Activated CD8-positive, alpha-beta memory T cell treated with anti-CD3 and anti-CD28 coated beads, Interleukin-2, amount 50 U/mL, for 1 hour (primary cell): ENCODE data around the gene SEPTIN2.
A peak's percentile ranks its signal among the peaks of the same experiment; 100 is the strongest.
"Not testable (repeated sequence)": the region's sequence is repeated elsewhere in the genome, so short reads cannot be mapped to it uniquely, and the experiment has no call there.

Source experiments
- DNase-seq: peaks from one replicate; pipeline ENCODE4 v3.0.0-alpha.2; 2020; ENCODE audit errors: extremely low read depth

SEPTIN2 gene

DNA sequence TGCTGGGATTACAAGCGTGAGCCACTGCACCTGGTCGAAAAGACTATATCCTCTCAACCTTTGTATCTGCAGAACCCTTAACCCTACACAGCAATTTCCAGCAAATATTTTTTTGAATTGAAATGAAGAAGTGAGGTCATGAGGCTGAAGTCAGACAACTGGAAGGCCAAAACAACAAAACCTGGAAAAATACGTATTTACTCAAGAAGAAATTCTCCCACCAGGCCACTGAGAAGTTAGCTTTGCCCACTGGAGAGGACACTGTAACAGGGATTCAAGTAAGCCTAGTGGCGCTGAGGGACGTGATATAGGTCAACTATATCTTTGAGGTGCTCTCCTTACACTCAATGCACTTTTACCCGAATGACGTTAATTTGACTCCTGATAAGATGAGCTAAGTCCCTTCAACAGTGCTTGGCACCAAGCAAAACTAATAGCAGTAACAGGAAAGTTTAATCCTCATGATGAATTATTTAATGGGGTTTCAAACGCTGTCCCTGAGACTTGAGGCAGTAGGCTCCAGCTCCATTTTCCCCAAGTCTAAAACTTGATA, 2.1 kb upstream of the SEPTIN2 start:
- DNase-seq: no peak

DNA sequence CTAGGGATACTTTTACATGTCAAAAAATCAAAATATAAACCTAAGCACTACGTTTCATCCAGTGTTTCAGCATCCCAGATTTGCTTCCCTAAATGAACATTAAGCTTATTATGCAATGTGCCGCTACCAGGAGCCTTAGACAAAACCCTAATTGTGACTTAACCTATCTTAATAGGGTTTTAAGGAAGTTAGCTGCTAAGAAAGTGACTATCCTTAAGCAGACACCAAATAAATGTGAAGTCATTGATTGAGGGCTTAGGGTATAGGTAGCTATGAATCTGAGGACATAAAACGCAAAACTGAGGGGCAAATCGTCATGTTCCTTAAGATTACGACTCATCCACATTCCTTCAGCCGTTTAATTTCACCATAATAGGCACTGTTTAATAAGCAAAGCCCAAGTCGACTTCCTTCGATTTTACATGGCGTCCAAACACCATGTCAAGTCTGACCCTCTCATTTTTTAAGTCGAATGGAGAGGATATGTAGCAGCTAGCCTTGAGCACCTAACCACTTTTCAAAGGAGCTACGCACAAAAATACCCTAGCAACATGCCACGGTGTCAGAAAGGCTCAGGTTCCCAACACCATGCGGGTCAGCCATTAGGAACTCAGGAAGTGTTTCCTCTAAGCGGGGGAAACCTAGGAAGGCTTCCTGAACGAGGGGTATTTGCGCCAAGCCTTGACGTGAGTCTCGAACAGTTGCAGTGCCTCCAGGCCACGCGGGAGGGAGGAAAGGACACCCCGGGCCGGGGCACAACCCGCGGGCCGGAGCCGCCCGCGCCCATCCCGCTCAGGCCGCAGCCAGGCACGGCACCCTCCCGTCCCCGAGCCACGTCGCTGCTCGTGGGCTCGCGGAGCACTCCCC, 1.3 kb upstream of the SEPTIN2 start:
- DNase-seq: no peak

DNA sequence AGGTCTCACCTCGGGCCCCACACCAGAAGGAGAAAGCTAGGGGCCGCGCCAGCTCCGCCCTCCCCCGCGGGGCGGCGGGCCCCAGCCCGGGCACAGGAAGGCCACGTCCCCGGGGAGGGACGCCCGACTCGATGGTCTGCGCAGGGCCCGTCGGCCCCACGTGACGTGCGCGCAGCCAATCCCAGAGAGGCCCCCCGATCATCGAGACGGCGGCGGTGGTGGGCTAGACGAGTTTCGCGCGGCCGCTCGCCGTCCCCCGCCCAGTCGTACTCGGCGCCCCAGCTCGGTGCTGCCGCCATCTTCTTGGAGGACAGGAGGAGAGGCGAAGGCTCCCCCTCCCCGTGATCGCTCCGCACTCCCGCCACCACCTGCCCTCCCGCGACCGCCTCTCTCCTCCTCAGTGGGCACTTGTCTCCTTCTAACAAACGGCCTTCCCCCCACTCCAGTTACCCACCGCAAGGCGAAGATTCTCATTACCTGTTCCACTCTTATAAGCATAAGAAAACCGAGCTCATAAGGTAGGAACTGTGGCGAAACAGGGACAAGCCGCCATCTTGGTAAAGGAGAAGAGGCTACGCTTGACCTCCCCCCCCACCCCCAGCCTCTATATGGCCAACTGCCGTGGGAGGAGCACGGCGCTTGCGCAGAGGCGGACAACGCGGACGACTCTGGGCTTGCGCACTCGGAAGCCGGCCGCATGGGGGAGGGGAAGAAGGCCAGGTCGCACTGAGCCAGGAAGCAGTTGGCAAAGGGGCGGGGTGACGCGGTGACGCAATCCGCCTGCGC, 439 bp upstream of the SEPTIN2 start, which contains the start of gene HDLBP:
HDLBP (minus strand) TSS at position 580 of the 786 bp plus-strand sequence. CDS start 48,803 bp downstream, outside the sequence.
- DNase-seq: peak; percentile 100

DNA sequence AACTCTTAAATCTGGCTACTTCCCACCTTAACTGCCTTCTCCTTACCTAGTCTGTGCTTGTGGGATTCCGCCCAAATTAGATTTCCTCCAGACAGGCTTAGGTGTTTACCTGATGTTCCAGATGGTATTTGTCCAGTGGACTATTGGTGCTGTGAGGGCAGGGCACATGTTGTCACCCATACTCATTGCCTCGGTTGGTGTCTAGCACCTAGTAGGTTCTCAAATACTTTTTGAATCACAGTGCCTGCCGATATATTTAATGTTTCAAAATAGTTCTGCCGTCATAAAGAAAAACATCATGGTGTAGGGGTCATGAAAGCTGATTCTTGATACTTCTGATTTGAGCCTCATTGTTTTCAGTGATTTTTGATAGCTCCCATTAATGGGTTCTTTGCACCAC, 1.1 kb downstream of the SEPTIN2 start:
- no peak for DNase-seq

DNA sequence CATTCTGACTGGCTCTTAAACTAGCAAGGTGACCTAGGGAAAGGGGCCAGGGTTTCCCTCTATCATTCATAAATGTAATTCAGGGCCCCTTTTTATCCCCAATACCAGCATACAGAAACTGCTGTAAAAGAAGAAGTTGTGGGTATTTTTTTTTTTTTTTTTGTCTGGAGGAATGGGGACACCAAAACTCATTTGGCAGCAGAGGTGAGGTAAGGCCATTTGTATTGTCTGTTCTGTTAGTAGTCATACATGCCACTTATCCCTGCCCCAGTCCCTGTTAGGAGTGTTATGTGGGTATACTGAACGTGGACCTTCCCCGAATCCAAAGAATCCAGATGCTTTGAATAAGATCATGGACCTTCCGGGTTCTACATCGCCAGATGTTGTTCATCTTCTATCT, 1.7 kb downstream of the SEPTIN2 start:
- no peak for DNase-seq

DNA sequence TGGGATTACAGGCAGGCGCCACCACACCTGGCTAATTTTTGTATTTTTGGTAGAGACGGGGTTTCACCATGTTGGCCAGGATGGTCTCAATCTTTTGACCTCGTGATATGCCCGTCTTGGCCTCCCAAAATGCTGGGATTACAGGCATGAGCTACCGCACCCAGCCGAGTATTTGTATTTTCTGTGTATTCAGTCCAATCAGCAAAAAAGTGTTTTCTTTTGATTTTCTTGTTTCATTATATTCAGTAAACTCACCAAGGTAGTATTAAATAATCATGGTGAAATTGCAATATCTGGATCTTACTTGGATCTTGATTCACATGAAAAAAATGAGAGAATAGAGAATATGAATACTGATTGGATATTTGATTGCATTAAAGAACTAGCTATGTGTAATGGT, 3.1 kb downstream of the SEPTIN2 start:
- DNase-seq: not testable (repeated sequence)

DNA sequence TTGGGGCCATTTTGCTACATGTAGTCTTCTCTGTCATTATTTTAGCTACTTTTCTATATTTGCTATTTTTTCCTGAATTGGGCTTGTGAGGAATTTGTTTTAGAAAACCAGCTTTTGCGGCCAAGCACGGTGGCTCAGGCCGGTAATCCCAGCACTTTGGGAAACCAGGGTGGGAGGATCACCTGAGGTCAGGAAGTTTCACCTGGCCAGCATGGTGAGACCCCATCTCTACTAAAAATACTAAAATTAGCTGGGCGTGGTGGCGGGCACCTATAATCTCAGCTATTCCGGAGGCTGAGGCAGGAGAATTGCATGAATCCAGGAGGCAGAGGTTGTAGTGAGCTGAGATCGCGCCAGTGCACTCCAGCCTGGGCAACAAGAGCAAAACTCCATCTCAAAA, 4.7 kb downstream of the SEPTIN2 start:
- DNase-seq: no peak

DNA sequence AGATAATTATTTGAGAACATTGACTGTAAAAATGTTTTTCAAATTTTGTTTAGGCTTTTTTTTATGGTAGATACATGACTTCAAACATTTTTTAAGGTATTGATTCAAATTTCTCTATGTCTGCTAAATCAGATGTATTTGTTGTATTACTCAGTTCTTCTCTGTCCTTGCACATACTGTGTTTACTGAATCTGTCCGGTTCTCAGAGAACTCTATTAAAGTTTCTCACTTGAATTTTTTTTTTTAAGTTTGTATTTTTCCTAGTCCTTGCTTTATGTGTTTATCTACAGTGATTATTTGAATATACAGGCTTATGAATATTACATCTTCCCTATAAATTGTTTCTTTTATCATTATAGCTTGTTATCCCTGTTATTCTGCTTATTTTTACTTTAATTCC, 5.3 kb downstream of the SEPTIN2 start:
- no peak for DNase-seq

DNA sequence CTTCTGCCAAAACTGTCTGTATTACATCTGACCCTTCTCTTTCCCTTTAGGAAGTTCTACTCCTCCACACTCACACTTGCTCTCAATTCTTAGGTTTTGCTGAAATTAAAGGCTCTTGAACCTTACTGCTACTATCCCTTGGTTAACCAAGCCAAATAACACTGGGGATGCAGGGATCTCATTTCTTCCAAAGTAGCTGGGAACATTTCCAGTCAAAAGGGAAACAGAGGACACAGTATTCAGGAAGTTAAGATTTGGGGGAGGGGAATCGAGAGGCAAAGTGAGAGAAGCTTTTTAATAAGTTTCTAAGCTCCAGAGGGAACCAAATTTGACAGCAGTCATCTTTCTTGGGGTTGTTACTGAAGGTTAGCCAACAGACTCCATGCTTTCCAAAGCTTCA, 6.2 kb downstream of the SEPTIN2 start:
- no peak for DNase-seq

DNA sequence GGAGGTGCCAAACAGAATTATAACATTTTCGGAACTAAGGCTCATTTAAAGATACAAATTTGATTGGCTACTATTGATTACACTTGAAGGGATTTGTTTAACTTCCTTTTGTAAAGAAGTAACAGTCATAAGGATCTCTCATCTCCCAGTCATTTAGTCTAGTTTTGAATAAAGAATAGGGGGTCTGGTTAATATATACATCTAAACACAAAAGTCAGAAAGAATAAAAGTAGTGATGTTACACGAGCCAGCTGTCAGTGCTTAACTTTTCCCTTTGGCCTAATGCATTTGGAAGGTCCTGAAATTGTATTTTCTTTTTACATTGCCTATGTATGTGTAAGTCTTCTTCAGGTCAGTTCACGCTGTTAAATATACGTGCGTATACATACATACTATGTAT, 8.1 kb downstream of the SEPTIN2 start:
- no peak for DNase-seq

DNA sequence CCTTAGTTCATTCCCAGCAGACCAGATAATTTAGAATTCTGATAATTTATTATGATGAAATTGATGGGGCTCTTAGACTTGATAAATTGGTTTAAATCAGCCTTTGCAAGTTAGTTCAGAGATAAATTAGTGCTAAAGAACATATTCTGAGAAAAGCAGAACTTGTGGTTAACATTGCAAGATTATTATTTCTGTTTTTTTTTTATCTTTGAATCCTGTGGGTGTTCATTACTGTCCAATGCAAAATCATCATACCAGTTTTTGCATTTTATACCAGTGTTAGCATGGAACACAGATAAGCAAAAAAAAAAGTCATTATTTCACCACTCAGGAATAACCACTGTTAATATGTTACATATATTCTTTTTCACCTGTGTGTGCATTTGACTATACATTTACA, 9.1 kb downstream of the SEPTIN2 start:
- no peak for DNase-seq

DNA sequence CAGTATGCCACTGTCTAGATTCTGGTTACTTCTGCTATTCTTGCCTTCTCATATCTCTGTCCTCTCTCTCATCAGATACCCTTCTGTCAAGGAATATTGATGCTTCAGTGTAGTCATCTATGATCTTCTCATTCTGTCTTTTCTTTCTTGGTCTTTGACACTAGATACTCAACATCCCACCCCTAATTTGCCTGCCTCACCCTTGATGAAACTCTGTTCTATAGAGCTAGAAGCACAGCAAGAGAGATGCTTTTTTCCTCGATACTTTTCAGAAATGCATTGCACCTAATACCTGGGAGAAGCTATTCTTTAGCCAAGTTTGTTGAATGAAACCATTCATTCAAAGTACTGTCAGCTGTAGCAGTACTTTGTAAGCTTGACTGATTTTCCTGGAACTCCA, 9.5 kb downstream of the SEPTIN2 start:
- DNase-seq: no peak

DNA sequence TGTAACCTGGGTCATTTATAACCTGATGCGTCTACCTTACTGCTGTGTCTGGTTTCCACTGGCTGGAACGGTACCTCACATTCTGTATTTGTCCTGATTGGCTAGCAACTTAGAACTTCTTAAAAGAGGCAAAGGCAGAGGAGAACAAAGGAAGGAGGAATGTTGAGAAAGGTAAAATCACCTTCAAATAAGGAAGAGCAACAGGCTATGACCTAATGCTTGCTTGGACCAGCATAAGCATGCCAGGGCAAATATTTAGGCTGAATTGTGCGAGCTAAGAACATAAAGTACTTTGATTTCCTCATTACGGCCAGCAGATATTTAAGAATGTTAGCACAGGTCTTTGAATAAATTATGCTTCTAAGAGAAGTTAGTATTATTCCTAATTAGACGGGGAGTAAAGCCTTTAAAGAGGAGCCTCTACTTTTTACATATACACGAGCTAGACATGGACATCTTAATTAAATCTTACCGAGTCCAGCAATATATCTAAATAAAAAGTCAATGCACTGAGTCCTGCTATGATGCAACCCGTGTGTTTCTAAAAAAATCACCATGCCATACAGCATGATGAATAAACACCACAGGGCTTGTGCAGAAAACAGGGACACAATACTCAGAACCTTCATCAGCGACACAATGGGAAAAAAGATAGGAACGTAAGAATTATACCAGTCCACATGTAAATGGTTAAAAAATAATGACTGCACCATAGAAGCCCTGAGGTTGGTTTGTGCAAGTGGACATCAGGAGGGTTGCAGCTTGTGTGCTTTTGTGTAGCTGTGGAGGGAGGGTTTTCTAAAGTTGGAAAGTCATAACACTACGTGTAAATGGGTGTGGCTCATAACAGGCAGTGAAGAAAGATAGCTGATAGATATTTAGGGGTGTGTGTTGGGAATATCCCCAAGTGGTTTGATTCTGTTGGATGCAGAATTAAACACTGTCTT, 14.2 kb downstream of the SEPTIN2 start:
- DNase-seq: no peak

DNA sequence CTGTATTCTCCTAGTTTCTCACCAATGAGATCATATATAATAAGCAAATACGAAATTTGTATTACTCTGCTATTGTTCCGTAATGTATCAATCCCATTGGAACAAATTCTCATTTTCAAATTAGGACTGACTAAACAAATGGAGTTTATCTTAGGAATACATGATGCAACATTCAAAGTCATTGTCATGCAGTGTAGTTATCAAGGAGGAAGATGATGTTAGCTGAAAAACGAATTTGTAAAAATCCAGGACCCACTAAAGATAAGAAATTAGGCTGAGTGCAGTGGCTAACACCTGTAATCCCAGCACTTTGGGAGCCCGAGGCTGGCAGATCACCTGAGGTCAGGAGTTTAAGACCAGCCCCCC, 14.9 kb downstream of the SEPTIN2 start:
- no peak for DNase-seq

DNA sequence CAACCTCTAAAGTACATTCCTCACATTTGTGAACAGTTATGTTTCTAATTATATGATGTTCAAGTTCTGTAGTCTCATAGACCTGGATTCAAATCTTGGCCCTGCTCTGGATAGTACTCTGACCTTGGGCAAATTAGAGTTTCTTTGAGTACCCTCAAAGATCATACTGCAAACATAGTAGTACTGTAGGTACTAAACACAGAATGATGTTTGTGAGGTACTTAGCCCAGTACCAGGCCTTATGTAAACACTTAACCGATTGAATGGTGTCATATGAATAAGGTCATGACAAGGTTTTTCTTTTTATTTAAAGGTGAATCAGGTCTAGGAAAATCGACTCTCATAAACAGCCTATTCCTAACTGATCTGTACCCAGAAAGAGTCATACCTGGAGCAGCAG, 19.1 kb downstream of the SEPTIN2 start:
- DNase-seq: no peak

DNA sequence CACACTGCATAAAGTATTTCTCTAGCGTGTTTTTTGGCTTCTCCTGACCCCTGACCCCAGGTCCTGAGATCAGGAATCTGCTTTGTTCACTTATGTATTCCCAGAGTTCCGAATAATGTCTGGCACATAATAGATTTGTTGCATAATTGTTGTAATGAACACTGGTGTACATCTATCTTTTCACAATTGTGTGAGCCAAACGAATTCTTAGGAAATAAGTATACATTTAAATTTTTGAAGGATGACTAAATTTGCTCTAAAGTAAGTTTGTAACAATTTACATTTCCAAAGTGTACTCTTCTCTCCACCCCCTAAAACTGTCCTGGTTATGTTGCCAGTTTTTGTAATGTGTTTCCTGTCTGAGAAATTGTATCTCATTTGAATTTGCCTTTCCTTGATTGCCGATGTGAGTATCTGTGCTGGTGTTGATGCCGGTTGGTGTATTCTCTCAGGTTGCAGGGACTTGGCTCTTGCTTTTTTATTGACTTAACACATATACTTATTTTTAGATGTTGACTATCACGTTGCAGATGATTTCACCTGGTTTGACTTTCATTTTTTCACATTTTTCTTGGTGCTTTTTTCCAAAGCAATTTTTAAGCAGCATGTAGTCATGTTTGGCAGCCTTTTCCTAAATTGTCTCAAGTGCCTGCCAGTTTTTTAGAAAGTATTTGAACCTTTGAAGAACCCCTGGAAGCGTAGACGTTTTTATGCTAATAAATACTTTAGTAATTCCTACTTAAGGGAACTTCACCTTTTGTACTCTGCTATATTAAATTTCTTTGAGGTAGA, 24.3 kb downstream of the SEPTIN2 start:
- no peak for DNase-seq

DNA sequence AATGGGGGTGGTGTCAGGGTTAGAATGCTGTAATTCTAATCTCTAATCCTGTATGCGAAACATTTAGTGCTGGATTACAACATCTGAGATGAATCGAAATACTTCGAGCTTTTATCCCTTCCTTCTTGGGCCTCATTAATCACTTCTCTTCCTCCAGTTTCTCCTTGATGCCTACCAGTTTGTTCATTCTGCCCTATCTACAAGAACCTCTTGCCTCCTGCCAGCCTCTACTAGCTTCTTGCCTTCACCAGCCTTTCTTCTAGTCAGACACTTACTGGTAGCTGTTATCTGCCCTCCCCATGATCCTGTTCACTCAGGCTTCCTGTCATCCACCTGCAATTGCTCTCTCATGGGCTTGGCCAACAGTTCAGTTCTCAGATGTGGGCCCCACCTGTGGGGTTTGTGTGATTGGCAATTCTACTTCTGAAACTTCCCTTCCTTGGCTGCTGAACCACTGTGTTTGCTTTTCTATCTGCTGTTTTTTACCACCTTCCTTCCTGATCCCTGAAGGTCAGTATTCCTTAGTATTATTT, 25.0 kb downstream of the SEPTIN2 start:
- no peak for DNase-seq

DNA sequence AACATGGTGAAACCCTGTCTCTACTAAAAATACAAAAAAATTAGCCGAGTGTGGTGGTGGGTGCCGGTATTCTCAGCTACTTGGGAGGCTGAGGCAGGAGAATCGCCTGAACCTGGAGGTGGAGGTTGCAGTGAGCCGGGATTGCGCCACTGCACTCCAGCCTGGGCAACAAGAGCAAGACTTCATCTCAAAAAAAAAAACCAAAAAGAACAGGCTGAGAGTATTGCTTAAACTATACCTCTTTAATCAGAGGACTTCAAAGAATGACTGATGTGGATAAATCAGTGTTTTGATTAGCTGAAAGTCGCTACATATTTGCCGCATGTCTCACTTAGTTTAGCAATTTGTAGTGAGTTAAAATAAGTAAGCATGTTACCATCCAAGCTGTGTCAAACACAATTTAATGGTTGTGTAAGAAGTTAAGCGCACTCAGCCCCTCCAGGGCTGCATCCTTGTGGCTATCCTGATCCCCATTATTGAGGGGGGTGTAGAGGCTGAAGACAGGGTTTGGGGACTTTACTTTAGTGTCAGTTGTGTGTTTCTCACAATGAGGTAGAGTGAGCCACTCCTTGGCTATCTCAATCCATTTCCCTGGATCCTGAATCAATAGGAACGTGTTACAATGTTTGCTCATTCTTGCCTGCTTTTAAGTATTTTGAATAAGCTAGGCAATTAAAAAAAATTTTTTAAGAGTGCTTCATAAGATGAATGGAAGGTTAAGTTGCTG, 29.4 kb downstream of the SEPTIN2 start:
- no peak for DNase-seq

DNA sequence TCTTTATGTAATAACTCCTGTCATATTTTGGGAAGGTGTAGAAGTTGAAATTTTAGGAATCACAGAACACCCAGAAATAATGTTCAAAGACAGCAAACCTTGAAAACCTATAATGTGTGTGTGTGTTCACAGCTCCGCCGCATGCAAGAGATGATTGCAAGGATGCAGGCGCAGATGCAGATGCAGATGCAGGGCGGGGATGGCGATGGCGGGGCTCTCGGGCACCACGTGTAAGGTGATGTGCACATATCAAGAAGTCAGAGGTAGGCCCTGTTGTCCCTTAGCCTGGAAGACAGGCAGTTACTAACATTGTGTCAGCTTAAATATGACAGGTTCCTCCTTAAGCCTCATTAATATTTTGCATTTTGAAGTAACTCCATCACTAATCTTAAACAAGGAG, 34.2 kb downstream of the SEPTIN2 start:
- DNase-seq: no peak

DNA sequence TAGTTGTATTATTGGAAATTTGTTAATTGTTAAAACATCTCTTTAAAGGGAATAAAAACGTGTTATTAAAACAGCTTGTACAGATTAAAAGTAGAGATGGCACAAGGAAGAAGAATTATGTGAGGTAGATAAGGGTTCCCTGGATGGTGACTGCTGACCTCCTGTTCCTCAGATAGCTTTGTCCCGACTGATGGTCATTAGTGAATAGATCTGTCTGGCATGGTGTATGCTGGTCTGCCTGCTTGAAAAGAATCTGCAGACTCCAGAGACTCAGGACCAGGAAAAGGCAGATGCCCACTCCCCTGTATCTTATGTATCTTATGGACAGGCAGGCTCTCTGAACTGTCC, 34.8 kb downstream of the SEPTIN2 start:
- no peak for DNase-seq
